ENCODE measurements around the gene MKNK2.

Gene MKNK2

GRCh38 chr19:2079865-2080301 is 28.8 kb upstream of the MKNK2 start:
- DNase-seq: no peak

DNA sequence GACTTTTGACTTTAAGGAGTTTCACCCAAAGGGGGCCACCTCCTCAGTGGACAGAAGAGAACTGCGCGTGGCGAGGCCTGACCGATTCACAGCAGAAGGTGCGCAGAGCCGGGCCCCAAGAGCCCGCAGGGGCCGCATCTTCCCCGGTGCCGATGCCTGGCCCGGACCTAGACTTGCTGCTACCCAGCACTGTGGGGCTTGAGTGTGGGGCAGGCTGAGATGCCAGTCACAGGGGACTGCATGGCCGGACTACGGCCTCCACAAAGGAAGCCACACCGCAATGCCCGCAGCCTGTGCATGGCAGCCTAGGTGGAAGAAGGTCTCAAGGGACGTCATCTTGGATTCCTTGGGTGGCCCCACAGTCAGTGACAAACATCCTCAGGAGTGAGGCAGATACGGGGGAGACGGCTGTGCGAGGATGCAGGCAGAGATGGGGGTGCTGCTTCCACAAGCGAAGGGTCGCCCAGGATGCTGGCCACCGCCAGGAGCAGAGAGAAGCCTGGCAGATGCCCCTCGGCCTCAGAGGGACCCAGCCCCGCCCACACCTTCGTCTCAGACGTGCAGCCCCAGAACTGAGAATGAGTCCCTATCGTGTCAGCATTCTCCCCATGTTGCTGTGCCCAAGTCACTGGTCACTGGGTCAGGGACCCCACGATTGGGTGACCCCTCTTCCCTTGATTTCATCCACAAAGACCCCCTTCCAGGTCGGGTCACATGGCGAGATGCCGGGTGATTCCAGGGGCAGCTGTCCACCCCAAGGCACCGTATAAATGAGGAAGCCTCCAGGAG is 28.2 kb upstream of the MKNK2 start:
- DNase-seq: no peak

DNA sequence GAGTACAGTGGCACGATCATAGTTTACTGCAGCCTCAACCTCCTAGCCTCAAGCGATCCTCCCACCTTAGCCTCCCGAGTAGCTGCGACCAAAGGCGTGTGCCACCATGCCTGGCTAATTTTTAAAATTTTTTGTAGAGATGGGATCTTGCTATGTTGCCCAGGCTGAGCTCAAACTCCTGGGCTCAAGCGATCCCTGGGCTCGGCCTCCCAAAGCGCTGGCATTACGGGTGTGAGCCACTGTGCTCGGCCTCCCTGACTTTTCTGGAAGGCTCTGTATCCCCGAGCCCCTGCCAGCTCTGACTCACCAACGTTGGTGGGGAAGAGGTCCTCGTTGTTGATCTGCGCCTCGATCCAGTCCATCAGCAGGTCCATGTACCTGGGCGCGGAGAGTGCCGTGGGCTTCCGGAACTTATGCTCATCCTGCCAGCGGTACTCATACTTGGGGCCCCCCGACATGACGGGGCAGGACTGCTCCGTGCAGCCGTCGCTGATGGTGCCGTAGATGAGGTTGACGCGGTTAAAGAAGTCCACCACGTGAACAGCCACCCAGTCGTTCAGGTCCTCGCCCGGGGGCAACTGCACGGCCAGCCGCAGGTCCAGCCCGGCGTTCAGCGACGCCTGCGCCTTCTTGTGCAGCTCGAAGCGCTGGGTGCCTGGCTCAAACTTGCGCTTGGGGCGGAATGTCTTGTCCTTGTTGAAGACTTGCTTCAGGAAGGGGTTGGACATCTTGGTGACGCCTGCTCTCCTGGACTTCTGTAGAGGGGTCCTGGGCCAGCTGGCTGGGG is 27.0 kb upstream of the MKNK2 start:
- no peak for DNase-seq

DNA sequence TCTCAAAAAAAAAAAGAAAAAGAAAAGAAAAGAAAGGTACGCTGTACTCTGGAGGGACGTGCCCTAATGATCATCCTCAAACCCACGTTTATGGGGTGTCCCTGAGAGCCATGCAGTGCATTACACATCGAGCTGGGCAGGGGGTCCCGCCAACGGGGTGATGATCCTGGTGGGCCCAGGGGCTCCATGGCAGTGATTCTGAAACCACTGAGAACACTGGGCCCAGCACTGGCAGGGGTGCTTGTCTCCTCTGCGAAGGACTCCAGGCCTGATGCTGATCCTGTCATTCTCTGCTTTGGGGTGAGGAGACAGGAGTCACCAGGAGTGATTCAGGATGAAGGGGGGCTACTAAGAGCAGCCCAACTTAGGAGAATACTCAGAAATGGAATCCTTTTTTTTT is 26.4 kb upstream of the MKNK2 start:
- no peak for DNase-seq

DNA sequence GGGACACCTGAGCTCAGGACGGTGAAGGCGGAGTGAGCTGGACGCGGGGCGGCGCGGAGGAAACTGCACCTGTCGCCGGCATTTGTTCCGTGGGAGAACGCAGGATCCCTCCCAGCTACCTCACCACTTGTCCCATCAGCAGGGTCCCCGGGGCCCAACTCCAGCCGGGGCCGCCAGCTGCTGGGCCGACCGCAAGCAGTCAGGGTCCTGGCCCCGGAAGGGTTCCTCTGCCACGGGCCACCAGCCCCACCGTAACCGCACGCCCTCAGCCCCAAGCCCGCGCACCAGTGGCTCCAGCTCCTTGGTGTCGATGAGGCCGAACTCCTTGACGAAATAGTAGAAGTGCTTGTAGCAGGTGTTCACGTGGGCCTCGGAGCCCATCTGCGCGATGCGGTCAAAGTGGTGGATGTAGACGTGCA is 25.5 kb upstream of the MKNK2 start:
- no peak for DNase-seq

GRCh38 chr19:2072757-2073551 is 21.9 kb upstream of the MKNK2 start:
- no peak for DNase-seq

GRCh38 chr19:2070986-2071673 is 20.1 kb upstream of the MKNK2 start:
- no peak for DNase-seq

DNA sequence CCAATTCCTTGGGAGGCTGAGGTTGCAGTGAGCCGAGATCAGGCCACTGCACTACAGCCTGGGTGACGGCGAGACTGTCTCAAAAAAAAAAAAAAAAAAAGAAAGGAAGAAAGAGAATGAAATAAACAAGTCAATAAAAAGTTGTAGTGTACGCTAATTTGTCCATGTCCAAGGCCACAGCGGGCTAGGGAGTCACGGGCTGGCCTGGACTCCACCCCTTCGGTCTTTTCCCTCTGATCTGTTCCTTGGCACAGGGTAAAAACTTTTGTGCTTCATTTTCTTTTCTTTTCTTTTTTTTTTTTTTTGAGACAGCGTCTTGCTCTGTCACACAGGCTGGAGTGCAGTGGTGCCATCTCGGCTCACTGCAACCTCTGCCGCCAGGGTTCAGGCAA is 19.4 kb upstream of the MKNK2 start:
- DNase-seq: no peak

GRCh38 chr19:2064788-2065524 is 13.9 kb upstream of the MKNK2 start:
- DNase-seq: no peak

DNA sequence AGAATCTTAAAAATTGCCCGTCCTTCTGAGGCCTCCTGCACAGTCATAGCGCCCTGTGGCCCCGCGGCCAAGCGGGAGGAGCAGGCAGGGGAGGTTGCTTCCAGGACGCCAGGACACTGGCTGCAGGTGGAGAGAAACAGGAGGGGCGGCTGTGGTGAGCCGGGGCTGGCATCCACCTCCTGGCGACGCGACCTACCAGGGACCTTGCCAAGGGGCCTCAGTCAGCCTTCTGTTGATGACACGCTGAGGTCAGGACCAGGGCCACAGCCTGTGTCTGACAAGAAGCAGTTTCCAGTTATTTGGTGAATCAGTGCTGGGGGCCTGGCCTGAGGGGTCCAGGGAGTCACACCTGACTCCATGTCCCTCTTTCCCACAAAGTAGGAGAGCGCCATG is 13.3 kb upstream of the MKNK2 start:
- DNase-seq: no peak

DNA sequence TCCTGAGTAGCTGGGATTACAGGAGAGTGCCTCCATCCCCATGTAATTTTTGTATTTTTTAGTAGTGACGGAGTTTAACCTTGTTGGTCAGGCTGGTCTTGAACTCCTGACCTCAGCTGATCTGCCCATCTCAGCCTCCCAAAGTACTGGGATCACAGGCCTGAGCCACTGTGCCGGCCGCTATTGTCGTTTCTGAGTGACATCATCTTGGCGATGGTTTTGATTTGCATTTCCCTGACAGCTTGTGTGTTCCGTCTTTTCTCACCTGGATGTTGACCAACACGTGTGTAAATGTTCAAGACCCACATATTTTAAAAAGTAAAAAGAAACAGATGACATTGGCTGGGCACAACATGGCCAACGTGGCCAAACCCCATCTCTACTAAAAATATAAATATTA is 12.8 kb upstream of the MKNK2 start:
- no peak for DNase-seq

DNA sequence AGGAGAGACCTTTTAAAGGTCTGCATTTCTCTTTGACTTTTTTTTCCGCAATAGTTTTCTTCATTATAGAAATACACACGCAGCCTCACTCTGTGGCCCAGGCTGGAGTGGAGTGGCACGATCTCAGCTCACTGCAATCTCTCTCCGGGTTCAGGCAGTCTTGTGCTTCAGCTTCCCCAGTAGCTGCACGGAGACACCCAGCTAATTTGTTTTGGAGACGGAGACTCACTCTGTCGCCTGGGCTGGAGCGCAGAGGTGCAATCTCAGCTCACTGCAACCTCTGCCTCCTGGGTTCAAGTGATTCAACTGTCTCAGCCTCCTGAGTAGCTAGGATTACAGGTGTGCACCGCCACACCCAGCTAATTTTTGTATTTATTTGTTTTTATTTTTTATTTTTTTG is 11.7 kb upstream of the MKNK2 start:
- DNase-seq: no peak

GRCh38 chr19:2062389-2062729 is 11.3 kb upstream of the MKNK2 start:
- DNase-seq: no peak

DNA sequence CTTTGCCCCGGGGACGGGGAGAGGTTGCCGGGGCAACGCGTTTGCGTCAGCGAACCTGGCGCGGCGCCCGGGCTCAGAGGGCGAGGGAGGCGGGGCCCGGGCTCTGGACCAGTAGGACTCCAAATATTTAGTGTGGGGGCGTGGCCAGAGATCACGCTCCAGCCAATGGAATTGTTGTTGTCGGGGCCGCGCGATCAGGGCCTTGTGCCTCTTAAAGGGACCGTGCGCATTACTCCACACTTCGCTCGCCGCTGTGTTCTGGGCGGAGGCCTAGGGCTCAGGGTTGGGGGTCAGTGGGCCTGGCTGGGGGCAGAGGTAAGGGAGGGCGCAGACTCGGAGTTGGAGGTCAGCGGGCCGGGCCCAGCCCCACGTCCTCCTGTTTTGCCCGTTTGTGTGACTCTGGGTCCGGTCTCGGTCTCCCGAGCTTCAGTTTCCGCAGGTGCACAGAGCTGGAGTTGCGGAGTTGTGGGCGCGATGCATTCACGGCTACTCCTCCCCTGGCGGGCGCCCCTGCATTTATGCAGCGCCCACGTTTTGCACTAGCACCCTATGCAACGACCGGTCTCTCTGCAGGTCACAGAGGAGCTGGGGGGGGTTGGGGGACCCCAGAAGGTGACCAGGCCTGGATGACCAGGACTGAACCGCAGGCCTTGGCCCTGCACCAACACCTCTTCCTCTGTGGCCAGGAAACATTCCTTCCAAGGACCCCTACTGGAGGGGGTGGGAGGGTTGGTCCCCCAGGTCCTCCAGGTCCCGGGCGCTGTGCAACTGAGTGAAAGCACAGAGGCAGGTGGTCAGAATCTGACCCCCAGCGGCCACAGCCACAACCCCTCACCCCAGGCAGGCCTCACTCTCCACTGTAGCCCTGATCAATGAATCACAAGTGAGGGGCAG is 10.7 kb upstream of the MKNK2 start:
- DNase-seq: peak; percentile 99

DNA sequence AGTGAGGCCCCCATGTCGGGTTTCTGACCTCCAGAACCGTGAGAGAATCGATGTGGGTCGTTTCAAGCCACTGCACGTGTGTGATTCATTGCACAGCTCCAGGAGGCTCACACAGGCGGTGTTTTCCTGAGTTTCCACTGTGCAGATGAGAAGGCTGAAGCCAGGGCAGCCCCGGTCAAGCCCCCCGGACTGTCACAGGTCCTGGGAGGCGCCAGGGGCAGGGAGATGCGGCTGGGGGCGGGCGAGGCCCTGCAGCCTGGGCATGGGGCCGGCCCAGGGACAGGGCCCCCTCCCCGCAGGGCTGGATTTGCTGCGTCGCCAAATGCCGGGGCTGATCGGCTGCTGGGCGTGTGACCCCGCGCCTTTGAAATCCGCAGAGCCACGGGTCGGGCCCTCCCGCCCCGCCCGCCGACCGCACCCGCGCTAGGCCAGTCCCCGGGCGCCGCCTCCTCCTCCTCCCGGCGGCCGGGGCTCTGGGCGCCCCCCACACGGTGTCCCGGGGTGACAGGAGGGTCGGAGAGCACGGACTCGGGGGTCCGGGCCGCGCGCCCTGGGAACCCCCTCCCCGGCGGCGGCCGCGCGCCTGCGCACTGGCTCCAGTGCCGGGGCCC is 9.9 kb upstream of the MKNK2 start:
- no peak for DNase-seq

GRCh38 chr19:2059422-2060201 is 8.6 kb upstream of the MKNK2 start:
- DNase-seq: no peak

DNA sequence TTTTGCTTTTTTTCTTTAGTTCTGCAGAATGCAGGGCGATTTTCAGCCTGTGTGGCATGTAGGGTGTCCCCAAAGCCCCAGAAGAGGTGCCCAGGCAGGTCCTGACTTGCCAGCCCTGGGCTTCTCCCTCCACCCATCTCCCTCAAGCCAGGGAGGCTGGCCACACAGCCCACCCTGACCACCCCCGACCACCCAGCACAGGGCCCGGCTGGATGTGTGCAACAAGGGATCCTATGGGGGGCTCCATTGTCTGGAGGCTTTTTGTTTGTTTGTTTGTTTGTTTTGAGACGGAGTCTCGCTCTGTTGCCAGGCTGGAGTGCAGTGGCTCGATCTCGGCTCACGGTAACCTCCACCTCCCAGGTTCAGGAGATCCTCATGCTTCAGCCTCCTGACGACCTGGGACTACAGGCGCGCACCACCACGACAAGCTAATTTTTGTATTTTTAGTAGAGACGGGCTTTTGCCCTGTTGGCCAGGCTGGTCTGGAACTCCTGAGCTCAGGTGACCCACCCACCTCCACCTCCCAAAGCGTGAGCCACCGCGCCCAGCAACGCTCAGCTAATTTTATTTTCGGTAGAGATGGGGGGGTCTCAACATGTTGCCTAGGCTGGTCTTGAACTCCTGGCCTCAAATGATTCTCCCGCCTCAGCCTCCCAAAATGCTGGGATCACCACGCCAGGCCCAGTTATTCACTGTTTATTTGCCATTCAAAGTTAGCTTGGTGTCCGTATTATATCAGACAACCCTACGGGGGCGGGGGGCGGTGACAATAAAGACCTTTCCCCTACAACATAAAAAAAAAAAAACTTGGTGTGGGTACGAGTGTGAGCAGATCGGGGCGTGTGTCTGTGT is 7.8 kb upstream of the MKNK2 start:
- DNase-seq: no peak

DNA sequence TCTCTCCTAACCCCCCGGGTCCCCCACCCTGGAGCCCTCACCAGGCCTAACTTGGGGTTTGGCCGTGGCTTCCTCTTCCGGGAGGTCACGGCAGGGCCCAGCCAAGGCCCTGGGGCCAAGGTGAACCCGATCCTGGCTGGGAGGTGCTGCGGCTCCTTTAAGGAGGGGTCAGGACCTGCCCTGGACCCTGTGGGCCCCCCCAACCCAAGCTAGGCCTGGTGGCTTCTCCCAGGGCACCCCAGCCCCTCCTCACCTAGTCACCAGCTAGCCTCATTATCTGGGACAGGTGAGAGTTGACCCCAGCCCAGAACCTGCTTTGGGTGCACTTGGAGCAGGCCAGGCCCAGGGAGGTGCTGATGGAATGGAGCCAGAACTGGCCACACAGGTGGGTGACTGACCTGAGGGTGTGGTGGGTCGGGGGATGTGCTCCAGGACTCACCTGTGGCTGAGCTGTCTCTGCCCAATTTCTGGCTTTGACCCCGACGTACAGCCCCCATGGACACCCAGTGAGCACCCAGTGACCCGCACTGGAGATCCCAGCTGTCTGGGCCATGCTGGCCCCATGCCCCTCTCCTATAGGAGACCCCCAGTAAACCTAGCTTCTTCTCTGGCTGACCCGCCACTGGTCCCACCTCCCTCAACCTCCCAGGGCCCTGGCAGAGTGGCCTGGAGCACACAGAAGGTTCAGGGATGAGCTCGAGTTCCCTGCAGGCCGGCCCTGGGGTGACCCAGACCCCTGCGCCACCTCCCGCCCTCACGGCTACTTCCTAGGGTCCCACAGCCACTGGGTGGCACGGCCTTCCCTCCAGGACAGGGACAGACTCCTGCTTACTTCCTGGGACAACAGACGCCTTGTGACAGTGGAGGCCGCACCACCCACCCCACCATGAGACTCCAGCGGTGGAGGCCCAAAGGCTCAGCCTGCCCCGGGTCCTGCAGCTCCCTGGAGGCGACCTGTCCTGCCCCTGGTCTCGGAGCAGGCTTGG is 6.7 kb upstream of the MKNK2 start:
- DNase-seq: no peak
